GM13976 (cell line): Measurements from ENCODE around the gene CPAMD8.

ENCODE experiments used
- DNase-seq: peaks from one replicate; pipeline ENCODE4 v3.0.0; 2012; ENCODE audit warnings: low spot score
- in situ Hi-C: fragments of 300-500 bp; cut with MboI; formaldehyde crosslinking; loops from one replicate; pipeline ENCODE4 v1.12.0; 2022; ENCODE audit warnings: low sequenced_read_pairs, mixed read lengths, inconsistent platforms; ENCODE audit not compliant: unreplicated experiment
- TF ChIP-seq, protein P1 (sequence below): IDR thresholded peaks from 2 replicates; pipeline ENCODE4 v1.5.1; 2012; ENCODE audit warnings: borderline replicate concordance, mild to moderate bottlenecking; ENCODE audit not compliant: insufficient read depth; ENCODE audit errors: extremely low read depth, missing control alignments, control extremely low read depth

The CPAMD8 gene

DNA sequence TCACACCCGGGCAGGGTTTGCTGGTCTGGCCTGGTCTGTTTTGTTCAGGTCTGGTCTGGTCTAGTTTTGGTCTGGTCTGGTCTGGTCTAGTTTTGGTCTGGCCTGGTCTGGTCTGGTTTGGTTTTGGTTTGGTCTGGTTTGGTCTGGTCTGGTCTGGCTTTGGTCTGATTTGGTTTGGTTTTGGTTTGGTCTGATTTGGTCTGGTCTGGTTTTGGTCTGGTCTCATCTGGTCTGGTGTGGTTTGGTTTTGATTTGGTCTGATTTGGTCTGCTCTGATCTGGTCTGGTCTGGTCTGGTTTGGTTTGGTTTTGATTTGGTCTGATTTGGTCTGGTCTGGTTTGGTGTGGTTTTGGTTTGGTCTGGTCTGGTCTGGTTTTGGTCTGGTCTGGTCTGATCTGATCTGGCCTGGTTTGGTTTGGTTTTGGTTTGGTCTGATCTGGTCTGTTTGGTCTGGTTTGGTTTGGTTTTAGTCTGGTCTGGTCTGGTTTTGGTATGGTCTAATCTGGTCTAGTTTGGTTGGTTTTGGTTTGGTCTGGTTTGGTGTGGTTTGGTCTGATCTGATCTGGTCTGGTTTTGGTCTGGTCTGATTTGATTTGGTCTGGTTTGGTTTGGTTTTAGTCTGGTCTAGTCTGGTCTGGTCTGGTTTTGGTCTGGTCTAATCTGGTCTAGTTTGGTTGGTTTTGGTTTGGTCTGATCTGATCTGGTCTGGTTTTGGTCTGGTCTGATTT is 152.2 kb downstream of the CPAMD8 start:
- in situ Hi-C loops = no loop called here
- TF ChIP-seq, protein P1, sequence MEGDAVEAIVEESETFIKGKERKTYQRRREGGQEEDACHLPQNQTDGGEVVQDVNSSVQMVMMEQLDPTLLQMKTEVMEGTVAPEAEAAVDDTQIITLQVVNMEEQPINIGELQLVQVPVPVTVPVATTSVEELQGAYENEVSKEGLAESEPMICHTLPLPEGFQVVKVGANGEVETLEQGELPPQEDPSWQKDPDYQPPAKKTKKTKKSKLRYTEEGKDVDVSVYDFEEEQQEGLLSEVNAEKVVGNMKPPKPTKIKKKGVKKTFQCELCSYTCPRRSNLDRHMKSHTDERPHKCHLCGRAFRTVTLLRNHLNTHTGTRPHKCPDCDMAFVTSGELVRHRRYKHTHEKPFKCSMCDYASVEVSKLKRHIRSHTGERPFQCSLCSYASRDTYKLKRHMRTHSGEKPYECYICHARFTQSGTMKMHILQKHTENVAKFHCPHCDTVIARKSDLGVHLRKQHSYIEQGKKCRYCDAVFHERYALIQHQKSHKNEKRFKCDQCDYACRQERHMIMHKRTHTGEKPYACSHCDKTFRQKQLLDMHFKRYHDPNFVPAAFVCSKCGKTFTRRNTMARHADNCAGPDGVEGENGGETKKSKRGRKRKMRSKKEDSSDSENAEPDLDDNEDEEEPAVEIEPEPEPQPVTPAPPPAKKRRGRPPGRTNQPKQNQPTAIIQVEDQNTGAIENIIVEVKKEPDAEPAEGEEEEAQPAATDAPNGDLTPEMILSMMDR = no peak
- DNase-seq = no peak

DNA sequence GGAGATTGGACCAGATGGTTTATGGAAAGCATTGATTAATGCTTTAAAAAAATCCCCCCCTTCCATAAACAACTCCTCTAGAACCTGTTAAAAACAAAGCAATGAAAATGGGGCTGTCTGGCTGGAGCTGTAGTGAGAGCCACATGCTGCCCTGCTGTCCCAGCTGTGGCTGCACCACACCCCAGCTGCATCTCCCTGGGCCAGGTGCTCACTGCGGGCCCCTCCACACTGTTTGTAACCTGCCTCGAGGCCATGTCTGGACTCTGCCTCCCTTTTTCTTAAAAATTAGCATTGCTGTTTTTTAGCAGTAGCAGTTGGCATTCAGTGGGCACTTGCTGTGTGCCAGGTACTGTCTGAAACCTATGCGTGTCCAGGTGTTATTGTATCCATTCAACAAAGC is 153.0 kb downstream of the CPAMD8 start:
- in situ Hi-C loops = no loop called here
- DNase-seq = no peak
- TF ChIP-seq, protein P1 = no peak

DNA sequence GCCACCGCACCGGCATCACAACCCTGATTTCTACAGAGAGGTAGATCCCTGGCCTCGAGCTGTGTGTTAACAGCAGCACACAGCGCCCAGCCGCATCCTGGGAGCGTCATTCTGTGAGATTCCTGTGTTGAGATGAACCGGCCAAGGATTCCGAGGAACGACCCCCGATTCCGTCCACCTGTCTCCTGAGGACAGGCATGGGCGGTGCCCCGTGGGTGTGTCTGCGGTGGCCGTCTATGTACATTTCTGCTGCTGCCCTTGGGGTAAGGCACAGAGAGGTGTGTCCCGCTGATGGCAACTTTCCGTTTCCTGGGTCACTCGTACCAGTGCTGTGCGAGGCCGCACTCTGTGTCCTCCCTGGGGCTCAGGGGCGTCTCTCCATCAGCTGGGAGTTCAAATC is 153.9 kb downstream of the CPAMD8 start:
- DNase-seq = no peak
- in situ Hi-C loops = no loop called here
- TF ChIP-seq, protein P1 = no peak

DNA sequence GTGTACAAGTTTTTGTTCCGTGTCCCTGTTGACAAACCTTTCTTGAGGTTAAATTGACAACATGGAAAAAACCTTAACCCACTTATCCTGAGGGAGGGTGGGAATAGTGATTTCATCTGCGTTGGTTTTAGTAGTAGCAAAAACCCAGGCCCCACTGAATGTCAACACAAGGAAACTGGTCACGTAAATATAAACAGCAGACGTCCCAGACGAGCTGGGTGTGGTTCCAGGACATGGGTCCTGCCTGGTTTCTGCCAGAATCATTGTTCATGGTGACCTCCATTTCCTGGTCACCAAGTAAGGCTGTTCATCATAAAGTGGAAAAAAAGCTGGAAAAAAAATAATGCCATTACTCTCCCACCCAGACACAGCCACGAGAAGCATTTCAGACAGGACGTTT is 154.7 kb downstream of the CPAMD8 start:
- in situ Hi-C loops = no loop called here
- no peak for DNase-seq

DNA sequence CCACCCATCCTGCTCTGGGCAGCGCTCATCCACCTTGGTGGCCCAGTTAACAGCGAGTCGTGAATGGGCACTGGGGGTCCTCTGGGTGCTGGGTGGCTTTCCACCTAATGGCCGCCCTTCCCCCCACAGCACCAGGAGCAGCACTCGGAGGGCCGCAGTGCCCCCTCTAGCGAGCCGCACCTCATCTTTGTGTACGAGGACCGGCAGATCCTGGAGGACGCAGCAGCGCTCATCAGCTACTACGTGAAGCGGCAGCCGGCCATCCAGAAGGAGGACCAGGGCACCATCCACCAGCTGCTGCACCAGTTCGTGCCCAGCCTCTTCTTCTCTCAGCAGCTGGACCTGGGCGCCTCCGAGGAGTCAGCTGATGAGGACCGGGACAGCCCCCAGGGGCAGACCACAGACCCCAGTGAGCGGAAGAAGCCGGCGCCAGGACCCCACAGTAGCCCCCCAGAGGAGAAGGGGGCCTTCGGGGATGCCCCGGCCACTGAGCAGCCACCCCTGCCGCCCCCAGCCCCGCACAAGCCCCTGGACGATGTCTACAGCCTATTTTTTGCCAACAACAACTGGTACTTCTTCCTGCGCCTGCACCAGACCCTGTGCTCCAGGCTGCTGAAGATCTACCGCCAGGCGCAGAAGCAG is 157.2 kb downstream of the CPAMD8 start:
- TF ChIP-seq, protein P1 = no peak
- DNase-seq = no peak
- in situ Hi-C loops = no loop called here

More for the DNA sequence above, 154.7 kb downstream of the CPAMD8 start:
- TF ChIP-seq, protein P1 = no peak

DNA sequence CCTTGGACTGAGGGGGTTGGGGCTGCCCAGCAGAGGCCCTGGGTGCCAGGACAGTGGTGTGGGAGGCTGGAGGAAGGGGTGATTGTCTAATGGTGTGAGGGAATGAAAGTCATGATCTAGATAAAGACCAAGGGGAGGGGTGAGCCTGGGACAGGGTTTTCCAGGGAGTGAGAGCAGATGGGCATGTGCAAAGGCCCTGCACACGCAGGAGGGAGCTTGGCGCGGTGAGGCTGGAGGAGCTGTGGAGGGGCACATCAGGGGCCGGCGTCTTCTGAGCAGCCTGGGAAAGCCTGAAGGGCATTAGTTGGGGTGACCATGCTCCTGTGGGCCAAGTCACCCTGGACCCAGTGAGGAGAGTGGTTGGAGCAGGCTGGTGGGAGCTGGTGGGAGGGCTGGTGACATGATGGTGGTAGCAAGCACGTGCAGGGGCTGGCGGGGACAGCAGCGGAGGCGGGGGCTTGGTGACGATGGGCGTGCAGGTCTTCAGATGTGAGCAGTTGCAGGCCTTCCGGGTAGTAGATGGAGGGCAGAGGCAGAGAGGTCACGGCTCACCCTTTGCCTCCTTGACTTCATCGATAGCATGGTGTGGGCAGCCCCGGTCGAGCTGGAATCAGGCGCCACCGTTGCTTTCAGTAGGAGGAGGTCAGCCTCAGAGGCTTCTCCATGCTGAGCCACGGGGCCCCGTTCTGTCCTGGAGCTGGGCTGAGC is 158.0 kb downstream of the CPAMD8 start:
- TF ChIP-seq, protein P1 = no peak
- in situ Hi-C loops = no loop called here
- DNase-seq = no peak
